Esophagus (tissue), 2 donors: ENCODE measurements around the gene ARHGEF4. TPM values are rescaled to one million over a fixed set of nuclear protein-coding genes. Genes with fewer than 3 reads are reported as not detected.

Experiments used
- H3K27ac ChIP-seq, 2 donors: one replicate each; pipeline ENCODE4 v1.5.1; 2013; ENCODE audit warnings: low read depth in 2 of 2, mild to moderate bottlenecking in 2 of 2, inconsistent platforms in 1 of 2, low read length in 1 of 2, moderate library complexity in 1 of 2
- H3K27me3 ChIP-seq, 2 donors: one replicate each; pipeline ENCODE4 v1.6.1; 2013; ENCODE audit warnings: low read length in 2 of 2, control low read depth in 1 of 2, mild to moderate bottlenecking in 1 of 2; ENCODE audit not compliant: insufficient read depth in 2 of 2, control insufficient read depth in 1 of 2
- H3K36me3 ChIP-seq, 2 donors: one replicate each; pipeline ENCODE4 v1.6.1; 2013; ENCODE audit warnings: low read length in 1 of 2; ENCODE audit not compliant: control insufficient read depth in 2 of 2, insufficient read depth in 2 of 2
- H3K4me1 ChIP-seq, 2 donors: one replicate each; pipeline ENCODE4 v1.6.1; 2013; ENCODE audit warnings: low read length in 1 of 2; ENCODE audit not compliant: control insufficient read depth in 2 of 2, insufficient read depth in 2 of 2
- H3K4me3 ChIP-seq, 2 donors: one replicate each; pipeline ENCODE4 v1.5.1; 2013; ENCODE audit warnings: low read length in 2 of 2, mild to moderate bottlenecking in 2 of 2, low read depth in 1 of 2, moderate library complexity in 1 of 2
- H3K9me3 ChIP-seq, 2 donors: one replicate each; pipeline ENCODE4 v1.6.1; 2013; ENCODE audit warnings: mild to moderate bottlenecking in 2 of 2, low read depth in 1 of 2, low read length in 1 of 2, moderate library complexity in 1 of 2; ENCODE audit not compliant: control insufficient read depth in 2 of 2, insufficient read depth in 1 of 2
- WGBS, 2 donors: extraction: QIAGEN DNeasy Blood & Tissue Kit; methylation state at CpG; one replicate each; pipeline ENCODE4 v1.1.7; 2013; 5-methylcytosine and 5-hydroxymethylcytosine counted together
- polyA plus RNA-seq, 2 donors: library from polyadenylated mRNA; stranded (reverse); fragments of 200-250 nt; gene quantifications; one replicate each; pipeline ENCODE4 v1.2.3, GENCODE V29; 2013
- donor health status: healthy with polysubstance abuse.
- donor health status: Bipolar disorder and iron deficiency.

Gene ARHGEF4, protein sequence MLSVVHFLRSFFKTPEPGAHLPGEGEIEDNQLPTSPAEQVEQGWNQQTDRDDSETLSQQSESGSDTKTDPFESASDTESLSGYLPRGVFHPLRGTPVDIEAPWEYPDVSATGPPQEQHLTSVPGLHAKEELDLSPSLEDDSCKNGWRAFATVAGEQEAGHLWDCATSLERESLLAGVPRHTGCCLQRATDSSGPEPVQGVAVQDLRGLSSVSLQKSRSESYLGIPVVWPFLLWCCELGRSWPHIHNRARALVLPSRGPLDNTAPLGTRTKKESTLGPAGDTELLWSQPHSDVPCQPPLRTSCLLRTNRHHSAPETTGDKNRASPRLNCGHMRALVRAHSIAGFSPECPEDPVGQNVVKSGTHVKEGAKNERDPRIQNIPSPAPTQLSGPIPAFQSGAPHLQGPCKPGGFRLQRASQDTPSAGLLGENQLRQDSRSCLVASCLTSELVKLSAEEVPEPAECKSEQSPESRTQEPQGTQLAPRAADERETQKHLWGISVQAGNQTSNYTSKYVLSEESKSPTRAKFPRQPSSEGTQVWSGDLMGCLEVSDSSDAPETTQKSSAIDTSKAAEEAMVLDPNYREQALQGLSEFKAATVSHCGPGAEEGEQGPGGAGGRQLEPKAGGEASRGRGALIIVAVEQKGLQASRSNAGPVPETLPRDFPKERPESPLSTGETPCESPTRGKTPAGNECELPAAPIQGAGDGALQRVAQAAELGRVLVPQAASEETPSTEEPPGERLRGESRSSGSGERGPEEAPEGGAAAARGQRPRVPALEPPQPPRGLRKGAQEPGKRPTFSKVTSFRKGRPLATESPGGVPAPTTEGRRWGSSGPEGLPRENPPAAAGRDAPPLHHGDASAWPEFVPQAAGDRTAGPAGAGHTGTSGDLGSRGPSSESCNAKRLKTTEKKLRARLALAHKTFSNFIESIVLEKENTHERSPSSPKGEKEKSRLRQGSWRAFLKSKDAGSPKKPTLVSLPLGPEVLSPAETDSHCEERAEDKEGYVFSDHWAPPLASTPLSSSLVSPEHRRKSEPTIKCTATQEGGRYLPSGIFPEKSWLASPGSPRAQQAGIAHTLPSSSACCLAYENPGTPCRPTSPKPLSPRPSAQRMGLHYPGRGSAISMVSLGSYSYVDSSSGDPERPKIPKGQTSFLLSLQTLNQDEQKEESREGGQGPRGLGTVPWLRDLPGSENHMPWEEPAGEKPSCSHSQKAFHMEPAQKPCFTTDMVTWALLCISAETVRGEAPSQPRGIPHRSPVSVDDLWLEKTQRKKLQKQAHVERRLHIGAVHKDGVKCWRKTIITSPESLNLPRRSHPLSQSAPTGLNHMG (N-terminal part only)
- polyA plus RNA-seq = 10 to 100 TPM; 32.2 to 98.9 TPM

DNA sequence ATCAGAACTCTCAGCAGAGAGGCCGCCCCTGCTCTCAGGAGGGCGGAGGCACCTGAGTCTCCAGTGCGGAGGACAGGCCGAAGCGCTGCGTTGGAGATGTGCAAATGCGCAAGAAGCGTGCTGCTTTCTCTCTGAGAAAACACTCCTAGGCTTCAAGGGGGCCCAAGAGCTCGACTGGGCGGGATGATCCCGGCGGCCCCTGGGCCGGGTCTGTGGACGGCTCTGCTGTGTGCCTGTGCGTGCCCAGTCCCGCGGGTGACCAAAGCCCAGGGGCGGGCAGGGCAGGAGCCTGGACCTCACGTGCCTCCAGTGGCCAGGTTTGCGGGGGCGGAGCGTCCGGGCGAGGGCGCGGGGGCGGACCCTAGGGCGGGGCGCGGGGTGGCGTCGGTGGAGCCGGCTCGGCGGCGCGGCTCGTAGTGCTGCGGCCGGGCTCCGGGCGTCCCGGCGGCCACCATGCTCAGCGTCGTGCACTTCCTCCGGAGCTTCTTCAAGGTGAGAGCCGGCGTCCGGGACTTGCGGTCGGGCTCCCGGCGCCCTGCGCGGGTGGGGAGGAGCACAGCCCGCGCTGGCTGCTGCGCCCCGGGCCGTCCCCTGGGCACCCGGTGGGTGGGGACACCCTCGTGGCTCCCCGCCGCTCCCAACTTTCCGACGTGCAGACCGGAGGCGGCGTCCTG lies at the start of gene ARHGEF4:
Gene ARHGEF4, plus strand, starts transcription at position 414 of the 674 bp plus-strand sequence. Its CDS starts 40 bp downstream, at position 454.
- Histone ChIP-seq H3K27me3 (no peaks in the 10 kb centered on the region), H3K27ac (peak within 1 kb of the TSS; percentile 57 to 66), H3K9me3 (no peaks in the 10 kb centered on the region), H3K36me3 (no peaks in the 10 kb centered on the region), H3K4me3 (peak within 1 kb of the TSS; percentile 66 to 81), H3K4me1 (peaks cover 0 to 6% of the 10 kb centered on the region in 2 donors)
- WGBS, 2 donors = 3 to 7% methylated on average over 46 to 70 of the region's 70 CpGs

DNA sequence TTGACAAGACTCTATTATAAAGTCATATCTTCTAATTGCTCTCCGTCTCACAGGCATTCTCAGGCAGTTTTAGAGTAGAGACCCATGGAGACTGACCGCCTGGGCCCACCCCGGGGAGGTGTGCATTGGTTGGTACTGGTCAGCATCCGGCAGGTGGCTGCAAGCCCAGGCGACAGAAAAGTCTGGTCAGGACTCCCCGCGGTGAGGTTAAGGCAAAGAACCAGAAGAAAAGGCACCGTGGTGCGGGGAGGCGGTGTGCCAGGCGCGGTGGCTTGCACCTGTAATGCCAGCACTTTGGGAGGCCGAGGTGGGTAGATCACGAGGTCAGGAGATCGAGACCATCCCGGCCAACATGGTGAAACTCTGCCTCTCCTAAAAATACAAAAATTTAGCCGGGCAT lies 48.9 kb upstream of the ARHGEF4 start:
- H3K4me1 ChIP-seq = no peaks in the 10 kb centered on the region
- no peaks in the 10 kb centered on the region for H3K36me3 ChIP-seq
- H3K27me3 ChIP-seq = no peaks in the 10 kb centered on the region
- H3K4me3 ChIP-seq = no peak overlapping the region
- no peak overlapping the region for H3K27ac ChIP-seq
- WGBS, 2 donors = 87 to 90% methylated on average over 17 of the region's 17 CpGs
- no peaks in the 10 kb centered on the region for H3K9me3 ChIP-seq

DNA sequence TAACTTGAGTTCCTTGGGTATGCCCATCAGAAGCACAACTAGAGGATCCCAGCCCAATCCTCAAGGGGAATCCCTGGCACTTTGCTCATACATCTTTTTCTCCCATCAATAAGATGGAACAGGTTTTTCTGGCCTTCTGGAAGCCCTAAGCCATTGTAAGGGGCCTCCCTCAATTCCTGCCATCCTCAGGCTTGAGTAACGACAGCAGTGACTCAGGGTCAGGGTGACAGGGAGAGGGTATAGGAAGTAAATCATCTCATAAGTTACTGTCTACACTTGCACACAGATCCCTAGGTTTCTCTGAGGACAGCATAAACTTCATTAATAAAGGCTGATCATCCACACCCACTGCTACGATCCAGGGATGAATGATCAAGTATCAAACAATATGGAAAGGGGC lies 46.4 kb upstream of the ARHGEF4 start:
- H3K4me3 ChIP-seq = no peak overlapping the region
- H3K27me3 ChIP-seq = peaks cover 0 to 2% of the 10 kb centered on the region in 2 donors
- H3K36me3 ChIP-seq = no peaks in the 10 kb centered on the region
- no peaks in the 10 kb centered on the region for H3K4me1 ChIP-seq
- 68 to 75% methylated on average over 2 of the region's 2 CpGs for WGBS, 2 donors
- H3K9me3 ChIP-seq = no peaks in the 10 kb centered on the region
- H3K27ac ChIP-seq = no peak overlapping the region

DNA sequence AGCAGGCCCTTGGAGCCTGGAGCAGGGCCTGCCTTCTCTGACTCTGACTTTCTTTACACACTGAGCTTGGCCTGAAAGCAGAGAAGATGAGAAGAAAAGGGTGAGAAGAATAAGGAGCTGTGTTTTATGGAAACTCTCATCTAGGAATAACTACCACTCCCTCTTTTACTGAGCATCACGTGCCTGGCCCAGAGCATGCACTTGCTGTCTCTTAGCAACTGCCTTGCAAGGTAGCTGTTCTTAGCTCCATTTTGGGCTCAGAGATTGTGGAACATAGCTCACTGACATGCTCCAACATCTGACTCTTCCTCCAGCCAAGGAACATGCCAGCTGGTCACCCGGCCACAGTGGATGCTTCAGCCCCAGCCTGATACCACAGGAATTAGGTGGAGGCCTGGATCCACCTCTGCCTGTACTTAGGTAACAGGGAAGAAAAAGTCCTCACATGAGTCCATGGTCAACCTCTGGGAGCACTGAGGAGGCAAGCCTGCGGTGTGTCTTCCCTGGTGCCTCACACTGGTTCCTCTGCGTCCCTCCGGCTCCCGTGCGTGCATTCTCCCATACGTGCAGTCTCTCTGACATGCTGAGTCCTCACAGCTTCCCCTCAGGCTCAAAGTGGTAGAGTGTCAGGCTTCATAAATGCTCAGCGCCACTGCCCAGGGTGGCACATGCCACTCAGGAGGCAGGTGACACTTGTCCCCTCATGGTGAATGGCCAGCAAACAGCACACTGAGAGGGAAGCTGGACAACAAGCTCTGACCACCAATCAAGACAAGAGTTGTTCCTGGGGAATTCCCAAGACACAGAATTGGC lies 45.7 kb upstream of the ARHGEF4 start:
- no peak overlapping the region for H3K4me3 ChIP-seq
- peaks cover 0 to 2% of the 10 kb centered on the region in 2 donors for H3K27me3 ChIP-seq
- H3K4me1 ChIP-seq = no peaks in the 10 kb centered on the region
- H3K27ac ChIP-seq = no peak overlapping the region
- 84 to 88% methylated on average over 9 of the region's 9 CpGs for WGBS, 2 donors
- H3K36me3 ChIP-seq = no peaks in the 10 kb centered on the region
- no peaks in the 10 kb centered on the region for H3K9me3 ChIP-seq

DNA sequence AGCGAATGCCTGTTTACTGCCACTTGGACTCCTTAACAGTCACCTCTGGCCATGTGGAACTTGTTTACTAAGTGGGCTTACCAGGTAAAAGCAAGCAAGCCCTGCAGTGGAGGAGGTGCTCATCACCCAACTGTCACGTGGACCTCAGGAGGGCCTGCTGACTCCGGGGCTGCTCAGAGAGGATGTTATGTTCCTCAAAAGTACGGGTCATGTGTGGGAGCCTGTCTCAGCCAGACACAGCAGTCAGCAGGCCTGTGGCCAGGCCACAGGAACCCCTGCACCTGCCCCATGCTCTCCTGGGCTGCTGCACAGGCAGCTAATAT lies 45.1 kb upstream of the ARHGEF4 start:
- Histone ChIP-seq H3K36me3 (no peaks in the 10 kb centered on the region), H3K9me3 (no peaks in the 10 kb centered on the region), H3K4me3 (no peak overlapping the region), H3K4me1 (no peaks in the 10 kb centered on the region), H3K27ac (no peak overlapping the region), H3K27me3 (peaks cover 0 to 2% of the 10 kb centered on the region in 2 donors)
- WGBS, 2 donors = 46 to 49% methylated on average over 4 of the region's 4 CpGs

DNA sequence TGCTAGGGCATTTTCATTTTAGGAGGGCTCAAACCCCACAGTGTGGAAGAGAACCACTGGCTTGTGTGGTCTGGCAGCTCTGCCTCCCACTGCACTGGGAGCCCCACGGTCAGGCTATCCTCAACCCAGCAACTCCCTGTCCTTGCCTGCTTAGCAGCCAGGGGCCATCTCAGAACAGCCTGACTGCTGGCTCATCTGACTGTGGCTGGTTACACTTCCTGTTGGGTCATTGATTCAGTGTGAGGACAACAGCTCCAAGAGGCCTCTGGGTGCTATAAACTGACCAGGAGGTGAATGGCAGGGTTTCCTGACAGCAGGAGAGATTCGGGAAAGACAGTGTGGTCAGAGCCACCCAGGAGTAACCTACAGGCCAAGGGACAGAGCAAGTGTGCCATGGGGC lies 41.3 kb upstream of the ARHGEF4 start:
- H3K9me3 ChIP-seq = no peaks in the 10 kb centered on the region
- H3K27me3 ChIP-seq = peaks cover 0 to 2% of the 10 kb centered on the region in 2 donors
- H3K4me3 ChIP-seq = no peak overlapping the region
- WGBS, 2 donors = 67 to 68% methylated on average over 2 of the region's 2 CpGs
- H3K4me1 ChIP-seq = peaks cover 4 to 9% of the 10 kb centered on the region in 2 donors
- no peaks in the 10 kb centered on the region for H3K36me3 ChIP-seq
- no peak overlapping the region for H3K27ac ChIP-seq

DNA sequence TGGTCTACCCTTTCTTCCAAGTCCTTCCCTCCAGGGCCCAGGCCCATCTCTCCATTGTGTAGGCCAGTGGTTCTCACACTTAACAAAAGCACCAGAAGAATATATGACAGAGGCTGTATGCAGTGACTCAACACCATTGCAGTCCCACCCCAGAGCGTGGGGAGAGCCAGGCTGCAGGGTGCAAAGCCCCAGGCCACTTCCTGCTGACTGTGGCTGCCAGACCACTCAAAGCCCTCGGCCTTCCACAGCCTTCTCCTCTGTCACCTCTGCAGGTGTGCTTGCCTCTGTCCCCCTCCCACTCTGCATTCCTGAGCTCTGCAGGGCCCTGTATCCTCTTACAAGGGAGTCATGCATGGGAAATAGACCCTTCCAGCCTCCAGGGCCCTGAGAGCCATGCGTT lies 40.4 kb upstream of the ARHGEF4 start:
- peaks cover 0 to 2% of the 10 kb centered on the region in 2 donors for H3K27me3 ChIP-seq
- peaks cover 4 to 9% of the 10 kb centered on the region in 2 donors for H3K4me1 ChIP-seq

DNA sequence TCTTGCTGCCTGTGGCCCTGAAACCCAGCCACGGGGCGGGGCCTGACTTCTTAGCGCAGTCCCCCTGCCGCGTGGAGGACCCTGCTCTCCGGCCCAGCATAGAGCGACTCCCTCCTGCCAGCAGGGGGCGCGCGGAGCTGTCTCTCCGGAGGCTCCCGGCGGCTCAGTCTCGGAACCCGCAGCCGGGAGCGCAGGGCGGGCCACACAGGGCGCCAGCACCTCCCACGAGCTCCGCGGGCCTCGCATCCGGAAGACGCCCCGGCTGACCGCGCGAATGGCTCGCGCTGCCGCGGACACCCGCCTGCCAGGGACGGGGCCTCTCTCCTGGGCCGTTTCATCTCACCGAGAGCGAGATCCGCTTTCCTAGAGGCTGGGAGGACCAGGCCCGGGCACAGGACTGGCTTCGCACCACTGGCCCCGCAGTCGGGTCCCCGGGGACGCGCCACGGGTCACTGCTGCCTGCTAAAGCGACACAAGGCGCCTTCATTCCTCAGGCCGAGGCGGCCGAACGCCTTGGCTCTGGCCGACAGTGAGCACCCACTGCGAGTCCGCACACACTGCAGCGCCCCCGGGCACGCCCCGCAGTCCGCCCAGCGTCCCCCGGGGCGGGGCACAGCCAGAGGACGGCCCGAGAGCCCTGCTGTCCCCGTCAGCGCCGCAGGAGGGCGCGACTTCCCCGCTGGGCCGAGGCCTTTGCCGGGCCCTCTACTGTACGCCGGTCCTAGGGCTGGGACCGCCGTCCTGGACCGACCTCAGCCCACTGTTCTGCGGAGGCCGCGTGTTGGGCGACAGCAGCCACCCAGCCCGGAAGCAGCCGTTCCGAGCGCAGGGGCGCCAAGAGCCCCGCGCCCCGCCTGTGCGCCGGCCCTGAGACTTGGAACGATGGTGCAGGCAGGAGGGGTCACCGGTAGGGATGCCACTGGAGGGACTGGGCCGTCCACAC lies 39.0 kb upstream of the ARHGEF4 start:
- H3K36me3 ChIP-seq = no peaks in the 10 kb centered on the region
- H3K27me3 ChIP-seq = peaks cover 0 to 2% of the 10 kb centered on the region in 2 donors
- H3K27ac ChIP-seq = peak overlapping the region; percentile 85 to 93
- H3K4me3 ChIP-seq = peak overlapping the region; percentile 40 to 78
- H3K9me3 ChIP-seq = no peaks in the 10 kb centered on the region
- peaks cover 4 to 9% of the 10 kb centered on the region in 2 donors for H3K4me1 ChIP-seq
- 0 to 1% methylated on average over 94 to 96 of the region's 96 CpGs for WGBS, 2 donors

More for the DNA sequence above, 40.4 kb upstream of the ARHGEF4 start:
- WGBS, 2 donors = 63 to 64% methylated on average over 3 of the region's 3 CpGs
- Histone ChIP-seq H3K4me3 (no peak overlapping the region), H3K9me3 (no peaks in the 10 kb centered on the region), H3K36me3 (no peaks in the 10 kb centered on the region), H3K27ac (no peak overlapping the region)
